ENCODE measurements around the gene SOX5.

The SOX5 gene

DNA sequence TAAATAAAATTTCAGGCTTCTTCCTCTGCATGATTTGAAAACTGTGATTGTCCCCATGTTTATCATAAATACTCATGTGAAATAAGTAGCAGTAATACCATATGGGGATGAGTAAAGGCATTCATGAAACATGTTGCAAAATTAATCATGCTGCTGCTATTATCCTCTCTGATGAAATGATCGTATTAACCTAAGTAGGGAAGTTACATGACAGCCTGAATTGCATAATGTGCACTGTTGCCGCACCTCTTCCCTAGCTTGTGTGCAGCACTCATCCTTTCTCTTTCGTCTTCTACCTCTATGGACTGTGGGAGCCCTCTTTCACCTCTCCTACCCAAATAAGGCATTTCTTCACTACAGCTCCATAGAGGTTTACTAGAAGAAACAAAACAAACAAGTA lies 367.6 kb downstream of the SOX5 start:
- no peak for TF ChIP-seq ZNF274 (IDR thresholded peaks at IDR 0.05; ENCODE audit: low read depth, low read length)
- no peak overlapping the region for H3K4me3 ChIP-seq (ENCODE audit: low read length)

- no peak for TF ChIP-seq ZNF274 (IDR thresholded peaks at IDR 0.05; ENCODE audit: low read depth, low read length)
- no peak overlapping the region for H3K4me3 ChIP-seq (ENCODE audit: low read length)
Observed at GRCh38 chr12:23579257-23579656, 370.2 kb downstream of the SOX5 start.

GRCh38 chr12:23576372-23576771 lies 373.1 kb downstream of the SOX5 start:
- TF ChIP-seq ZNF274 (IDR thresholded peaks at IDR 0.05; ENCODE audit: low read depth, low read length): no peak
- no peak overlapping the region for H3K4me3 ChIP-seq (ENCODE audit: low read length)

DNA sequence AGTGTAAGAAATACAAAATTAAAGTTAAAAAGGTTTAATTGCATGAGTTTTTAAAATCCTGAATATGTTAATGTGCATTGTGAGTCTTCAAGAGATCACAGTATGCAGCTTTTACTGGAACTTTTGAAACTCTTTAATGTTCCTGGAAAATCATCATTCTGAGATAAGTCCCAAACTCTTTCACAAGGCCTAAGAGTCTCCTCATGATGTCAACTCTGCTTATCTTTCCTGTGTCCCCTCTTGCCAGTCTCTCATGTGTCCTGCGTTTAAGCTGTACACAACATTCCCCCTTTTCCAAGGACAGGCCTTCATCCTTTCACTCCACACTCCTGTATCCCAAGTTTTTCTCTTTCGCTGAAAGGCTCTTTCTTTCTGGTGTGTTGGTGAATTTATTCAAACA lies 380.1 kb downstream of the SOX5 start:
- no peak for TF ChIP-seq ZNF274 (IDR thresholded peaks at IDR 0.05; ENCODE audit: low read depth, low read length)
- H3K4me3 ChIP-seq (ENCODE audit: low read length): no peak overlapping the region

DNA sequence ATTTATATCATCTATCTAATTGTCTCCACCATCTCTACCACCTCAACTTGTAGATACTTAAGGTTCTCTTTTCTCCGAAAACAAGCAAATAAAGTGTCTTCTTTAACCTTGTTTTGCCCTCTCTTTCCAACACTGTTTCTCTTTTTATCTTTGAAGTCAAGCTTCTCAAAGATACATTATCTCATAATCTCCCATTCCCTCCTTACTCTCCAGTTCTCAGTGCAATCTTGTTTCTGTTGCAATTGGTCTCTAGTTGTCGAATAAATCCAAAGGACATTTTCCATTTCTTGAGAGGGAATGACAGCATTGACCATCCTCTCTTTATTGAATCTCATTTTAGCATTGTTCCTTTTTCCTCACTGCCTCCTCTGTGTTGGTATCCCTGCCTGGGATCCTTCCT lies 383.3 kb downstream of the SOX5 start:
- TF ChIP-seq ZNF274 (IDR thresholded peaks at IDR 0.05; ENCODE audit: low read depth, low read length): no peak

DNA sequence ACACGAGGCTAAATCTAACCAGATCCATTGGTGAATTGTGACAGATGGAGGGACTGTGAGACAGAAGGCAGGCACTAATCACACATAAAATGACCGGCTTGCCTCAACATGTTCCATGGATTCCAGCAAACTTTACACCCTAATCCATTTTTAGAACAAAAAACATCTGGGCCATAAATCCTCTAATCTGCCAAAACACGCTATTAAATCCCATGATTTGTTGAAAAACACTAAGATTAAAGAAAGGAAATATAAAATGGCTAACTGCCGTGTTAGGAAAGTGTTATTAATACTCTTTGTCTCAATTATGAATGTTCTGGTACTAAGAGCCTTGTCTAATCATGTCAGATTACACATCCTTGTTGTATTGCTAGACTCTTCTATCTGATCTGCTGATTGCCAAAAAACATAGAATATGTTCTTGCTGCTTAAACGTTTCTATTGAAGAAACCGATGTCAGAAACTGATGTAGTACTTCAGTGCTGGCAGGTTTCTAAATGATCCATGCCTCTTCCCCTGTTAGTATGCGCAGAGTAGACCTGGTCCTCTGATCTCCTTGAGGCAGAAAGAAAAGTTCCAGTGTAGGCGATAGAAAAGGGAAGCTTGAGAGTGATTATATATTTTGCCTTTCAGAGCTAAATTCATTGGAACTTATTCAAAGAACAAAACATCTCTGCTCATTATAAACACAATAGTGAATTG lies 384.9 kb downstream of the SOX5 start:
- TF ChIP-seq ZNF274 (IDR thresholded peaks at IDR 0.05; ENCODE audit: low read depth, low read length): no peak
- H3K4me3 ChIP-seq (ENCODE audit: low read length): no peak overlapping the region

More for the DNA sequence above, 383.3 kb downstream of the SOX5 start:
- H3K4me3 ChIP-seq (ENCODE audit: low read length): no peak overlapping the region

- no peak for TF ChIP-seq ZNF274 (IDR thresholded peaks at IDR 0.05; ENCODE audit: low read depth, low read length)
- no peak overlapping the region for H3K4me3 ChIP-seq (ENCODE audit: low read length)
Observed at GRCh38 chr12:23561364-23562345, 387.8 kb downstream of the SOX5 start.

DNA sequence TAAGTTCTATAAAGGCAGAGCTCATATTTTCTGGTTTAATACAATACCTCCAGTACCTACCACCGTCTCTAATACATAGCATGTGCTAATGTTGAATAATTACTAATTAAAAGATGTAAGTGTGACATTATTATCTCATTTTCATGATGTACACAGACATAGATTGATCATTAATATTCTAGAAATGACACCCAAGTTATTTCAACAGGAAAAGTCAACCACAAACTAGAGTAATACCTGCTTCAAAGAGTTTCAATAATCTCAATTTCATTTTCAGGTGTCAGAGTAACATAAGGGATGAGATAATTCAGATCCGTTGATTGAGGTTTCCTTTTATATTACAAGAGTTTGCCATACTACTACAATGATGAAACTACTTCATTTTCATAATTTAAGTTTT lies 388.9 kb downstream of the SOX5 start:
- TF ChIP-seq ZNF274 (IDR thresholded peaks at IDR 0.05; ENCODE audit: low read depth, low read length): no peak

GRCh38 chr12:23559268-23559753 lies 390.2 kb downstream of the SOX5 start:
- no peak overlapping the region for H3K4me3 ChIP-seq (ENCODE audit: low read length)
- no peak for TF ChIP-seq ZNF274 (IDR thresholded peaks at IDR 0.05; ENCODE audit: low read depth, low read length)

More for the DNA sequence above, 388.9 kb downstream of the SOX5 start:
- H3K4me3 ChIP-seq (ENCODE audit: low read length): no peak overlapping the region

DNA sequence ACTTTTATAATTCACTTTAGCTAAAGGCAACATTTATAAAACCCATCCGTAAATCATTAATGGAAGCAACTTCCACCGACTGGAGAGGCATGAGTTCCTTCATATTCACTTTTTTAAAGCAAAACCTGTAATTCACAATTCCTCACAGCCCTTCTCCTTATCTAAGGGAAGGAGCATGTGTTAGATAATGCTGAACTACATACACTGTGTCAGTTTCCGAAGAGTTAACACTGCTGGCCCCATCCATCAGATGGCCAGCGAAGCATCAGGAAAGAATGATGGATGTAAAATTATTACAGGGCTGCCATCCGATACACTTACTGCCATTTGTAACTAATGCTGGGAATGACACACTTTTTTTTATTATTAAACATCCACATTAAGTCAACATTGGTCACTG lies 392.8 kb downstream of the SOX5 start:
- H3K4me3 ChIP-seq (ENCODE audit: low read length): no peak overlapping the region
- no peak for TF ChIP-seq ZNF274 (IDR thresholded peaks at IDR 0.05; ENCODE audit: low read depth, low read length)

- no peak for TF ChIP-seq ZNF274 (IDR thresholded peaks at IDR 0.05; ENCODE audit: low read depth, low read length)
- no peak overlapping the region for H3K4me3 ChIP-seq (ENCODE audit: low read length)
Observed at GRCh38 chr12:23555825-23556207, 393.7 kb downstream of the SOX5 start.

DNA sequence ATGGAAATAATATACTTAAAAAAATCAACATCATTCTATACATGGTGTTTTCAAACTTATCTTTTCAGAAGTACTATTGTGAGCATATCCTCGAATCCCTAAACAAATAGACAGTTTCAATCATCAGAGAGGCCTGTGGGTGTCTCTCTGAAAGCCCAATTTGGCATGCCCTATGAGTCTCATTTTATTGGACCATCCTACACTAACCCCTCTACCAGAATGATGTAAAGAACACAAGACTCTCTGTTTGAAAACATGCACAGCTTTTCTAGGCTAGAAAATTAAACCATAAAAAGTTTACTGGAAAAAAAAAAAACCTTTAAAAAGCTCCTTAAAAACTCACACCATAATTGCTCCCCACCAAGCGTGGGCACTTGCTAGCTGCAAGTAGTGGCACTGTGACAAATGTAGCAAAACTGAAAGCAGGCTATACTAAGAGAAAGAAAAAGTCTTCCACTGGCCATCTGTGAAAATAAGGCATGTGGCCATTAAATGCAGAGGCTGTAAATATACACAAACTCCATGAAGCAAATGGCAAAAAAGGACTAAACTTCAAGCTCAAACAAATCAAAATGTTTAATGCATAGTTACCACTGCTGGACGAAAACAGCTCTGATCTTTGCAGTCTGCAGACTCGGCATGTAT lies 394.2 kb downstream of the SOX5 start:
- no peak for TF ChIP-seq ZNF274 (IDR thresholded peaks at IDR 0.05; ENCODE audit: low read depth, low read length)
- H3K4me3 ChIP-seq (ENCODE audit: low read length): no peak overlapping the region

DNA sequence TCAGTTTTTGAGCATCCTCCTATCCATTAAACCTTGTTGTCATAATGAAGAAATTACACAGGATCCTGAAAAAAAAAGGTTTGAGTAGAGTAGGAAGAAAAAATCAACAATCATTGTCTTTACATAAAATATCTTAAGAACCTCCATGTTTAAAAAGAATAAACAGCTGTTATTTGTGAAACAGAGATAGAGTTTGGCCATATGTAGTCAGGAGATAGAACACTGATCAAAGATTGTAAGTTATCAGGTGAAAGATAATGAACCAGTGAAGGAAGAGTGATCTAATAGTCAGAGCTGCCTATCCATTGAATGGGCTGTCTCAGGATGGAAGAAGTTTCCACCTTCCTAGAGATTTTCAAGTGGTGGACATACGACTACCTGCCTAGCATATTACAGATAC lies 397.1 kb downstream of the SOX5 start:
- H3K4me3 ChIP-seq (ENCODE audit: low read length): no peak overlapping the region
- TF ChIP-seq ZNF274 (IDR thresholded peaks at IDR 0.05; ENCODE audit: low read depth, low read length): no peak

- H3K4me3 ChIP-seq (ENCODE audit: low read length): no peak overlapping the region
- no peak for TF ChIP-seq ZNF274 (IDR thresholded peaks at IDR 0.05; ENCODE audit: low read depth, low read length)
Observed at GRCh38 chr12:23550753-23551152, 398.7 kb downstream of the SOX5 start.
